Liver (tissue), 3 donors: Measurements from ENCODE around the gene ZNF232.

Source experiments
- ATF3 ChIP-seq: IDR thresholded peaks from 2 replicates; pipeline ENCODE4 v1.6.1; 2016; ENCODE audit warnings: antibody characterized with exemption
- CTCF ChIP-seq: fragments of 150-350 bp; IDR thresholded peaks from 2 replicates; pipeline ENCODE4 v1.5.1; 2017; ENCODE audit warnings: improper control_type of control experiment, low read depth, low read length; ENCODE audit not compliant: missing input control
- EGR1 ChIP-seq, 2 donors: IDR thresholded peaks; 2 replicates each; pipeline ENCODE4 v1.6.1; 2016 to 2018; ENCODE audit warnings: antibody characterized with exemption in 2 of 2, low read depth in 2 of 2
- JUND ChIP-seq, 2 donors: IDR thresholded peaks; 2 replicates each; pipeline ENCODE4 v1.6.1; 2016; ENCODE audit warnings: antibody characterized with exemption in 2 of 2
- MAX ChIP-seq: IDR thresholded peaks from 2 replicates; pipeline ENCODE4 v1.6.1; 2016; ENCODE audit warnings: antibody characterized with exemption
- RAD21 ChIP-seq, 2 donors: IDR thresholded peaks; 2 replicates each; pipeline ENCODE4 v1.6.1; 2016; ENCODE audit warnings: antibody characterized with exemption in 2 of 2, mild to moderate bottlenecking in 2 of 2
- TAF1 ChIP-seq: conservative IDR thresholded peaks from 2 replicates; pipeline ENCODE4 v1.6.1; 2016; ENCODE audit warnings: antibody characterized with exemption, mild to moderate bottlenecking
- YY1 ChIP-seq: IDR thresholded peaks from 2 replicates; pipeline ENCODE4 v1.6.1; 2016; ENCODE audit warnings: antibody characterized with exemption, mild to moderate bottlenecking
- ZBTB33 ChIP-seq: IDR thresholded peaks from 2 replicates; pipeline ENCODE4 v1.6.1; 2016; ENCODE audit warnings: antibody characterized with exemption
- donor health status: healthy.
- donor health status: healthy.

GRCh38 chr17:5099271-5099670, 12.4 kb downstream of the ZNF232 start:
- TF ChIP-seq TAF1 (no peak), CTCF (no peak), EGR1 (IDR thresholded peaks at IDR 0.05; ENCODE audit: low read depth in 2 of 2) (no peak), RAD21 (IDR thresholded peaks at IDR 0.05) (no peak), ZBTB33 (no peak), MAX (no peak), ATF3 (no peak), JUND (IDR thresholded peaks at IDR 0.05) (no peak), YY1 (no peak)
